Liver (tissue), 9 donors: ENCODE data around the gene PLXNA2. TPM values are rescaled to one million over a fixed set of nuclear protein-coding genes. Genes with fewer than 3 reads are reported as not detected.

Experiments
- DNase-seq: peaks from one replicate; pipeline ENCODE4 v3.0.0-alpha.2; 2017; ENCODE audit warnings: low spot score
- H3K27ac ChIP-seq, 2 donors: one replicate each; pipeline ENCODE4 v1.7.0; 2013; ENCODE audit warnings: inconsistent platforms in 2 of 2, low read length in 2 of 2, control low read depth in 1 of 2, low read depth in 1 of 2, mild to moderate bottlenecking in 1 of 2
- H3K27me3 ChIP-seq, 4 donors: one replicate each; pipeline versions ENCODE4 v1.6.1 to v1.7.0; 2013; ENCODE audit warnings: low read length in 3 of 4, inconsistent platforms in 1 of 4, mild to moderate bottlenecking in 1 of 4, moderate library complexity in 1 of 4; ENCODE audit not compliant: control insufficient read depth in 4 of 4, insufficient read depth in 4 of 4
- H3K36me3 ChIP-seq, 4 donors: one replicate each; pipeline versions ENCODE4 v1.6.1 to v1.7.0; 2013; ENCODE audit warnings: low read length in 3 of 4, mild to moderate bottlenecking in 3 of 4, low read depth in 1 of 4, moderate library complexity in 1 of 4; ENCODE audit not compliant: control insufficient read depth in 4 of 4, insufficient read depth in 3 of 4
- H3K4me1 ChIP-seq, 4 donors: one replicate each; pipeline versions ENCODE4 v1.6.1 to v1.7.0; 2013; ENCODE audit warnings: low read length in 3 of 4, mild to moderate bottlenecking in 3 of 4, moderate library complexity in 1 of 4; ENCODE audit not compliant: control insufficient read depth in 4 of 4, insufficient read depth in 4 of 4
- H3K4me3 ChIP-seq, 3 donors: one replicate each; pipeline versions ENCODE4 v1.6.1 to v1.7.0; 2013; ENCODE audit warnings: low read length in 3 of 3, control low read depth in 1 of 3, low read depth in 1 of 3, mild to moderate bottlenecking in 1 of 3
- H3K9ac ChIP-seq, 2 donors: one replicate each; pipeline ENCODE4 v1.7.0; 2013; ENCODE audit warnings: low read length in 2 of 2, mild to moderate bottlenecking in 2 of 2, moderate library complexity in 2 of 2, control low read depth in 1 of 2, low read depth in 1 of 2
- H3K9me3 ChIP-seq, 4 donors: one replicate each; pipeline versions ENCODE4 v1.6.1 to v1.7.0; 2013; ENCODE audit warnings: low read length in 3 of 4; ENCODE audit not compliant: control insufficient read depth in 4 of 4
- EGR1 ChIP-seq, 2 donors: IDR thresholded peaks; 2 replicates each; pipeline ENCODE4 v1.6.1; 2016 to 2018; ENCODE audit warnings: antibody characterized with exemption in 2 of 2, low read depth in 2 of 2
- FOXA1 ChIP-seq: IDR thresholded peaks from 2 replicates; pipeline ENCODE4 v1.6.1; 2016; ENCODE audit warnings: antibody characterized with exemption
- FOXA2 ChIP-seq: IDR thresholded peaks from 2 replicates; pipeline ENCODE4 v1.6.1; 2016; ENCODE audit warnings: antibody characterized with exemption
- GABPA ChIP-seq, 2 donors: IDR thresholded peaks in 1 of 2; conservative IDR thresholded peaks in 1 of 2; 2 replicates each; pipeline ENCODE4 v1.6.1; 2016; ENCODE audit warnings: antibody characterized with exemption in 2 of 2, mild to moderate bottlenecking in 1 of 2, moderate library complexity in 1 of 2
- HNF4A ChIP-seq, 2 donors: conservative IDR thresholded peaks; 2 replicates each; pipeline ENCODE4 v1.6.1; 2016; ENCODE audit warnings: antibody characterized with exemption in 2 of 2, mild to moderate bottlenecking in 2 of 2
- JUND ChIP-seq, 2 donors: IDR thresholded peaks; 2 replicates each; pipeline ENCODE4 v1.6.1; 2016; ENCODE audit warnings: antibody characterized with exemption in 2 of 2
- RXRA ChIP-seq, 2 donors: IDR thresholded peaks; 2 replicates each; pipeline ENCODE4 v1.6.1; 2017 to 2018; ENCODE audit warnings: antibody characterized with exemption in 2 of 2, mild to moderate bottlenecking in 1 of 2
- SP1 ChIP-seq: IDR thresholded peaks from 2 replicates; pipeline ENCODE4 v1.6.1; 2018; ENCODE audit warnings: antibody characterized with exemption, mild to moderate bottlenecking
- WGBS: extraction: QIAGEN DNeasy Blood & Tissue Kit; methylation state at CpG from one replicate; pipeline ENCODE4 v1.1.7; 2013; 5-methylcytosine and 5-hydroxymethylcytosine counted together
- polyA plus RNA-seq, 2 donors: library from polyadenylated mRNA; stranded (reverse) in 1 of 2; unstranded in 1 of 2; fragments of 200-250 nt in 1 of 2; fragments of >200 nt in 1 of 2; fragmentation: Nextera tagmentation in 1 of 2; extraction: Ambion mirVana in 1 of 2; gene quantifications; one replicate each; pipeline versions ENCODE4 v1.2.1 to v1.2.3, GENCODE V29; 2013 to 2015
- total RNA-seq, 2 donors: library from RNA; depleted of rRNA; stranded (reverse); fragments of >200 nt; gene quantifications; one replicate each; pipeline ENCODE4 v1.2.3, GENCODE V29; 2014
- TF ChIP-seq, protein P1 (sequence below): fragments of 150-350 bp; IDR thresholded peaks from 2 replicates; pipeline ENCODE4 v1.5.1; 2017; ENCODE audit warnings: improper control_type of control experiment, low read depth, low read length; ENCODE audit not compliant: missing input control
- TF ChIP-seq, protein P2 (sequence below): IDR thresholded peaks from 2 replicates; pipeline ENCODE4 v1.6.1; 2016; ENCODE audit warnings: antibody characterized with exemption
- TF ChIP-seq, protein P3 (sequence below): IDR thresholded peaks from 2 replicates; pipeline ENCODE4 v1.6.1; 2016; ENCODE audit warnings: antibody characterized with exemption
- donor health status: healthy.
- donor health status: healthy.
- donor health status: healthy.
- donor health status: healthy.
- donor health status: healthy.

Gene PLXNA2
- total and polyA plus RNA-seq, 4 donors: 1.8 to 9.2 (median 2.8) TPM

DNA sequence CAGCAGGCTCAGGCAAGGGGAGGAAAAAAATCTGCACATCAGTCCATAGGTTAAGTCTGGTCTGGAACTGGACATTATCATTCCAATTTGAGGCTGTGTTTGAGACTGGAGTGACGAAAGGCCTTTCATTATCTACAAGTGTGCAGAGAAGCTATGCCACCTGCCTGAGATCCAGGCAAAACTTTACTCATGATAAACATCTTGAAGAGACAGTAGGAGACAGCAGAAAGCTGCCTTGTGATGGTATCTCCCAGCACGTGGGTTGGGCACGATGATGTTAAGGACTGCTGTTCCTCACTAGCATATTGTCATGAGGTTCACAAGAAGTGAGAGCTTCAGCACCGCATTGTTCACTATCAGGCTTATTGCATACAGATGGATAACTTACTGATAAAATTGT is 126.4 kb downstream of the PLXNA2 start:
- Histone ChIP-seq H3K4me3 (no peak overlapping the region), H3K27ac (no peak overlapping the region), H3K9ac (no peak overlapping the region), H3K27me3 (no peaks in the 10 kb centered on the region), H3K4me1 (peaks cover 7 to 24% (median 16%) of the 10 kb centered on the region in 4 donors), H3K9me3 (no peaks in the 10 kb centered on the region), H3K36me3 (no peaks in the 10 kb centered on the region)
- TF ChIP-seq RXRA (IDR thresholded peaks at IDR 0.05) (no peak), FOXA2 (no peak), GABPA (IDR thresholded peaks at IDR 0.05 in 1 of 2, conservative IDR thresholded peaks at IDR 0.05 in 1 of 2) (no peak)
- no peak for DNase-seq
- WGBS: 86% methylated on average over 4 of the region's 4 CpGs

DNA sequence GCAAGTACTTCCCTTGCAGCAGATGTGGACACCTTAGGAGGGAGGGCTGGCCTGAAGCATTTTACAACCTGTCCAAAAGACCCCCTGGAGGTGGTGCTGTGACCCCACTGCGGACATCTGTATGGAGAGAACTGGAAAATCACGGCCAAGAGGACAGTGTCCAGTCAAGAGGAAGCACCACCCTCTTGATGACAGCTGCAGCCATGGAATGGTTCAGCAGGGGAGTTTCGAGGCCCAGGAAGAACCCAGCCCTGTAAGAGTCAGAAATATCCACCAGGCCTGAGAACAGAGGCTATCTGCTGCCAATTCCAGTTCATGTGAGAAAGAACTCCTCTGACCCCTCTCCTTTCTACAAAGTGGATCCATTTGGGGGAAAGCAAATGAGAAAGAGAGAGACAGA is 126.8 kb downstream of the PLXNA2 start:
- TF ChIP-seq JUND (IDR thresholded peaks at IDR 0.05) (no peak), HNF4A (conservative IDR thresholded peaks at IDR 0.05) (no peak)
- TF ChIP-seq, protein P1, sequence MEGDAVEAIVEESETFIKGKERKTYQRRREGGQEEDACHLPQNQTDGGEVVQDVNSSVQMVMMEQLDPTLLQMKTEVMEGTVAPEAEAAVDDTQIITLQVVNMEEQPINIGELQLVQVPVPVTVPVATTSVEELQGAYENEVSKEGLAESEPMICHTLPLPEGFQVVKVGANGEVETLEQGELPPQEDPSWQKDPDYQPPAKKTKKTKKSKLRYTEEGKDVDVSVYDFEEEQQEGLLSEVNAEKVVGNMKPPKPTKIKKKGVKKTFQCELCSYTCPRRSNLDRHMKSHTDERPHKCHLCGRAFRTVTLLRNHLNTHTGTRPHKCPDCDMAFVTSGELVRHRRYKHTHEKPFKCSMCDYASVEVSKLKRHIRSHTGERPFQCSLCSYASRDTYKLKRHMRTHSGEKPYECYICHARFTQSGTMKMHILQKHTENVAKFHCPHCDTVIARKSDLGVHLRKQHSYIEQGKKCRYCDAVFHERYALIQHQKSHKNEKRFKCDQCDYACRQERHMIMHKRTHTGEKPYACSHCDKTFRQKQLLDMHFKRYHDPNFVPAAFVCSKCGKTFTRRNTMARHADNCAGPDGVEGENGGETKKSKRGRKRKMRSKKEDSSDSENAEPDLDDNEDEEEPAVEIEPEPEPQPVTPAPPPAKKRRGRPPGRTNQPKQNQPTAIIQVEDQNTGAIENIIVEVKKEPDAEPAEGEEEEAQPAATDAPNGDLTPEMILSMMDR: no peak
- TF ChIP-seq, protein P2, sequence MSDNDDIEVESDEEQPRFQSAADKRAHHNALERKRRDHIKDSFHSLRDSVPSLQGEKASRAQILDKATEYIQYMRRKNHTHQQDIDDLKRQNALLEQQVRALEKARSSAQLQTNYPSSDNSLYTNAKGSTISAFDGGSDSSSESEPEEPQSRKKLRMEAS: no peak
- TF ChIP-seq, protein P3, sequence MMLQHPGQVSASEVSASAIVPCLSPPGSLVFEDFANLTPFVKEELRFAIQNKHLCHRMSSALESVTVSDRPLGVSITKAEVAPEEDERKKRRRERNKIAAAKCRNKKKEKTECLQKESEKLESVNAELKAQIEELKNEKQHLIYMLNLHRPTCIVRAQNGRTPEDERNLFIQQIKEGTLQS: no peak
- 86% methylated on average over 3 of the region's 3 CpGs for WGBS
- H3K4me1 ChIP-seq: peaks cover 7 to 24% (median 16%) of the 10 kb centered on the region in 4 donors

DNA sequence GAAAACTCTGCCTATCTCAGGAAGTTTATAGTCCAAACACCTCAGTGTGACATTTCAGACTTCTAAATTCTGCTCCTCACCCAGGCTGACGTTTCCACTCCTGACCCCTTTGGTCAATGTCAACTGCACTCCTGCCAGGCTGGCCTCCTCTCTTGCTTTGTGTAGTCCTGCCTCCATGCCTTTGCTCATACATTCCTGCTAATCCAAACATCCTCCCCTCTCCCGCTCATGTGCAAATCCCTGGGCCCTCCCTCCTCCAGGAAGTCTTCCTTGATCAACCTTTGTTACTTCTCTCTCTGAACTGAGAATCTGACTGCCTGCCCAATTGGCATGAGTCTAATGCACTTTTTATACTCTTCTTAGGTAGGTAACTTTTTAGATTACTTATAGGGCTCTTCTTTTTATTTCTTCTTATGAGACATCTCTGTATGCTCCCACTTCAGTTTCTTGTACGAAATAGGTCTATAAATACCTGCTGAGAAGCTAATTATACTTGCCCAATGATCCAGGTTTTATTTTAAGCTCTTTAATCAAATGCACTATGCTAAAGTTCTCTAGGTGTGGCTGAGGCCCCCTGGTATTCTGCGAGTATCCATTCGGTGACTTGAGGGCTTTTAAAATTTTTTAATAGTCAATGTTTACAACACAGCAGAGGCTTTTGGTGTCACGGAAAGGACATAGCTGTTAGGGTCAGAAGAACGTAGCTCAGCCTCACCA is 128.1 kb downstream of the PLXNA2 start:
- H3K4me3 ChIP-seq: no peak overlapping the region
- no peaks in the 10 kb centered on the region for H3K27me3 ChIP-seq
- H3K27ac ChIP-seq: no peak overlapping the region
- no peak for DNase-seq
- TF ChIP-seq FOXA2 (no peak), HNF4A (conservative IDR thresholded peaks at IDR 0.05) (peak in 1 of 2 donors; percentile 30)
- H3K36me3 ChIP-seq: no peaks in the 10 kb centered on the region
- 74% methylated on average over 7 of the region's 7 CpGs for WGBS
- peaks cover 7 to 24% (median 16%) of the 10 kb centered on the region in 4 donors for H3K4me1 ChIP-seq
- H3K9ac ChIP-seq: no peak overlapping the region
- H3K9me3 ChIP-seq: no peaks in the 10 kb centered on the region

More for the DNA sequence above, 126.8 kb downstream of the PLXNA2 start:
- Histone ChIP-seq H3K9ac (no peak overlapping the region), H3K27ac (no peak overlapping the region), H3K27me3 (no peaks in the 10 kb centered on the region), H3K36me3 (no peaks in the 10 kb centered on the region), H3K9me3 (no peaks in the 10 kb centered on the region), H3K4me3 (no peak overlapping the region)
- DNase-seq: no peak

DNA sequence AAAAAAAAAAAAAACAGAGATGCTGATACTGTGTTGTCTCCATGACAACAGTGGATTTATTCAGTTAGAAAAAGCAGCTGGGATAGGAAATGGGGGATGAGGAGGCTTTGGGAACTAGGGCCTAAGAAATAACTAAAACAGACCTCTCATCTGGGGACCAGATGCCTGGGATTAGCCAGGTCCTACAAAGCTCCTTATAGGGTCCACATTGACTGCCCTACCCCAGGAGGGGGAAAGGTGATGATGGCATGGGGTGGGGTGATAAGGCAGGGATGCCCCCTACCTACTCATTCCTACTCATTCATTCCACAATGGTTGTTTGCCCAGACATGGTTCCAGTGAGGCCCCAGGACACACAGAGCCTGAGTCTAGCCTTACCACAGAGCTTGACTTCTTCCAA is 131.2 kb downstream of the PLXNA2 start:
- Histone ChIP-seq H3K9ac (no peak overlapping the region), H3K27me3 (no peaks in the 10 kb centered on the region), H3K27ac (no peak overlapping the region), H3K4me1 (no peaks in the 10 kb centered on the region), H3K4me3 (no peak overlapping the region), H3K9me3 (no peaks in the 10 kb centered on the region), H3K36me3 (no peaks in the 10 kb centered on the region)
- TF ChIP-seq FOXA1: no peak
- no peak for TF ChIP-seq EGR1 (IDR thresholded peaks at IDR 0.05; ENCODE audit: low read depth in 2 of 2)
- TF ChIP-seq, protein P1: no peak
- no peak for TF ChIP-seq RXRA (IDR thresholded peaks at IDR 0.05)
- TF ChIP-seq JUND (IDR thresholded peaks at IDR 0.05): no peak
- no peak for TF ChIP-seq SP1
- no peak for DNase-seq
